Stimulated activated CD4-positive, alpha-beta T cell treated with anti-CD3 and anti-CD28 coated beads, Interleukin-4, amount 100 ng/mL, for 1 hour (primary cell): ENCODE measurements around the gene KCNK2.

Experiments used
- DNase-seq: peaks from one replicate; pipeline ENCODE4 v3.0.0-alpha.2; 2020

Gene KCNK2

GRCh38 chr1:215104283-215104682 lies 21.7 kb downstream of the KCNK2 start:
- no peak for DNase-seq

GRCh38 chr1:215106067-215106466 lies 23.5 kb downstream of the KCNK2 start:
- DNase-seq: no peak

GRCh38 chr1:215109171-215109570 lies 26.6 kb downstream of the KCNK2 start:
- DNase-seq: no peak

GRCh38 chr1:215111916-215112315 lies 29.4 kb downstream of the KCNK2 start:
- no peak for DNase-seq

GRCh38 chr1:215113776-215114153 lies 31.2 kb downstream of the KCNK2 start:
- no peak for DNase-seq

- no peak for DNase-seq
These were observed 31.8 kb downstream of the KCNK2 start for GRCh38 chr1:215114154-215114933.

GRCh38 chr1:215115760-215116159 lies 33.2 kb downstream of the KCNK2 start:
- no peak for DNase-seq

- no peak for DNase-seq
These were observed 35.5 kb downstream of the KCNK2 start for GRCh38 chr1:215118081-215118480.

- DNase-seq: no peak
These were observed 36.5 kb downstream of the KCNK2 start for GRCh38 chr1:215119056-215119455.

GRCh38 chr1:215119719-215120365 lies 37.3 kb downstream of the KCNK2 start:
- DNase-seq: no peak

- no peak for DNase-seq
These were observed 46.0 kb downstream of the KCNK2 start for GRCh38 chr1:215128504-215128903.

- no peak for DNase-seq
These were observed 48.8 kb downstream of the KCNK2 start for GRCh38 chr1:215131291-215131690.

GRCh38 chr1:215132156-215132555 lies 49.6 kb downstream of the KCNK2 start:
- DNase-seq: no peak

- DNase-seq: no peak
These were observed 51.0 kb downstream of the KCNK2 start for GRCh38 chr1:215133532-215133931.

GRCh38 chr1:215137985-215138384 lies 55.4 kb downstream of the KCNK2 start:
- no peak for DNase-seq

GRCh38 chr1:215140135-215140534 lies 57.6 kb downstream of the KCNK2 start:
- DNase-seq: no peak

- DNase-seq: no peak
These were observed 58.9 kb downstream of the KCNK2 start for GRCh38 chr1:215141460-215141859.

- no peak for DNase-seq
These were observed 61.0 kb downstream of the KCNK2 start for GRCh38 chr1:215143497-215143896.

GRCh38 chr1:215146240-215146975 lies 63.9 kb downstream of the KCNK2 start:
- no peak for DNase-seq

- no peak for DNase-seq
These were observed 64.5 kb downstream of the KCNK2 start for GRCh38 chr1:215147024-215147423.

GRCh38 chr1:215151841-215152549 lies 69.5 kb downstream of the KCNK2 start:
- DNase-seq: no peak

- DNase-seq: no peak
These were observed 73.7 kb downstream of the KCNK2 start for GRCh38 chr1:215156232-215156631.

- no peak for DNase-seq
These were observed 77.8 kb downstream of the KCNK2 start for GRCh38 chr1:215160351-215160750.
